Brain (organoid and tissue), 1 donor: ENCODE data around the gene BCORL1. TPM values are rescaled to one million over a fixed set of nuclear protein-coding genes. Genes with fewer than 3 reads are reported as not detected.

ENCODE experiments used
- polyA plus RNA-seq: library from polyadenylated mRNA; stranded (reverse); fragments of 350-450 nt; fragmentation: Illumina TruSeq; extraction: RNeasy Lipid Tissue Mini Kit (QIAGEN cat#74804); gene quantifications from one replicate; pipeline ENCODE4 v1.2.3, GENCODE V29; 2015; ENCODE audit warnings: low read depth, low replicate concordance; ENCODE audit not compliant: insufficient read depth

The BCORL1 gene
- polyA plus RNA-seq, 1 donor from 2014 or later: 16.9 TPM

Other genes with a start within 250 kb of the BCORL1 start
- not detected for gene XPNPEP2, start 243.7 kb upstream of the BCORL1 start, polyA plus RNA-seq
- gene SASH3, start 202.7 kb upstream of the BCORL1 start, polyA plus RNA-seq: 2.0 TPM
- 57.9 TPM for gene ZDHHC9, start 138.7 kb upstream of the BCORL1 start, polyA plus RNA-seq
- 13.6 TPM for gene UTP14A, start 76.5 kb upstream of the BCORL1 start, polyA plus RNA-seq
- 9.9 TPM for gene ELF4, start 127.9 kb downstream of the BCORL1 start, polyA plus RNA-seq
- 30.0 TPM for gene AIFM1, start 183.2 kb downstream of the BCORL1 start, polyA plus RNA-seq
- 31.0 TPM for gene RAB33A, start 189.3 kb downstream of the BCORL1 start, polyA plus RNA-seq